Gastroesophageal sphincter (tissue), 2 donors: ENCODE measurements around the gene GMEB1.

Source experiments
- POLR2A ChIP-seq, 2 donors: fragments of 450-650 bp; IDR thresholded peaks; one replicate each; pipeline ENCODE4 v1.6.1; 2017; ENCODE audit warnings: antibody characterized with exemption in 2 of 2, mild to moderate bottlenecking in 2 of 2, moderate library complexity in 1 of 2
- POLR2AphosphoS5 ChIP-seq: sonication (generic); formaldehyde crosslinking; IDR thresholded peaks from one replicate; pipeline ENCODE4 v1.6.1; 2017; ENCODE audit warnings: antibody characterized with exemption

GRCh38 chr1:28740118-28740517, 71.5 kb downstream of the GMEB1 start:
- TF ChIP-seq POLR2A (IDR thresholded peaks at IDR 0.05) (no peak), POLR2AphosphoS5 (no peak)
